ENCODE results near the gene ROR2.

The ROR2 gene

DNA sequence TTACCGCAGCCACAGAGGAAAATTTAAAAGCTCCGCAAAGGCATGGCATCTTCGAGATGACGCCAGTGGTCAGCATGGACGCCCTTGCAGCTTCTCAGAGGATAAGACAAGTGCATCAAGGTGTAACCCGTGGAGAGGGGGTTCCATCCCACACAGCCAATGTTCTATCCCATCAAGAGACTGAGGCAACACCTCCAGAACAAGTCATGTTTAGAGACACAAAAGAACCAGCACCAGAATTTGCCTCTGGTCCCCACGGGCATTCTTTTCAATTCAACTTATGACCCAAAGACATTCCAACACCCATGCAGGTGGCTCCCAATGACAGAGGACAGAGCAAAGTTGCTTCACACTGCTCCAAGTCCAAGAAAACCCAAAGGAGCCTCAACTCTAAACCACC is 20.7 kb downstream of the ROR2 start:
- DNase-seq (ENCODE audit: low spot score), result no peak
- H2BK15ac ChIP-seq (ENCODE audit: low read length), result no peak overlapping the region
- H3K4me2 ChIP-seq (ENCODE audit: insufficient read depth, low read length, poor library complexity, severe bottlenecking), result no peak overlapping the region
- peaks cover 11% of the 10 kb centered on the region for H3K79me1 ChIP-seq (ENCODE audit: low read depth, low read length)
- H3K4me3 ChIP-seq (ENCODE audit: low read length in 2 of 2), result no peak overlapping the region
- no peak overlapping the region for H2AK5ac ChIP-seq (ENCODE audit: low read depth, low read length)
- no peak overlapping the region for H3K23ac ChIP-seq (ENCODE audit: low read depth, low read length, poor library complexity)
- H3K27ac ChIP-seq (replicated peaks; ENCODE audit: low read length), result no peak overlapping the region
- H4K8ac ChIP-seq (ENCODE audit: low read depth, low read length), result no peak overlapping the region
- H3K9me3 ChIP-seq (replicated peaks in 1 of 2; ENCODE audit: control insufficient read depth in 2 of 2, insufficient read depth in 1 of 2, low read depth in 1 of 2, low read length in 2 of 2), result peaks cover 21 to 50% of the 10 kb centered on the region in 2 donors
- H2BK120ac ChIP-seq (ENCODE audit: low read depth, low read length), result no peak overlapping the region
- H2AFZ ChIP-seq (ENCODE audit: low read length), result no peak overlapping the region
- no peak overlapping the region for H3K4ac ChIP-seq (ENCODE audit: low read length)
- no peak overlapping the region for H2BK12ac ChIP-seq (ENCODE audit: low read length)
- no peak overlapping the region for H2BK5ac ChIP-seq (ENCODE audit: low read length)
- H3K18ac ChIP-seq (ENCODE audit: low read length), result no peak overlapping the region
- H4K91ac ChIP-seq (ENCODE audit: low read depth, low read length, poor library complexity), result no peak overlapping the region
- no peak overlapping the region for H3K14ac ChIP-seq (ENCODE audit: low read length)
- WGBS, 2 donors (ENCODE audit: extremely low coverage in 2 of 2, insufficient read length in 2 of 2, insufficient replicate concordance in 1 of 2), result no CpG with 5 or more reads among the region's 7 CpGs
- peaks cover 0 to 4% of the 10 kb centered on the region in 2 donors for H3K36me3 ChIP-seq (replicated peaks in 1 of 2; ENCODE audit: control insufficient read depth in 2 of 2, insufficient read depth in 2 of 2, low read length in 2 of 2)
- no peaks in the 10 kb centered on the region for H3K27me3 ChIP-seq (ENCODE audit: control insufficient read depth in 3 of 3, insufficient read depth in 3 of 3, low read depth in 1 of 3, low read length in 3 of 3)
- no peaks in the 10 kb centered on the region for H3K4me1 ChIP-seq (ENCODE audit: control insufficient read depth in 2 of 2, insufficient read depth in 1 of 2, low read depth in 1 of 2, low read length in 2 of 2)
- H3K9ac ChIP-seq (ENCODE audit: low read depth, low read length, poor library complexity), result no peak overlapping the region

GRCh38 chr9:91927922-91928510 is 22.0 kb downstream of the ROR2 start:
- Histone ChIP-seq H4K8ac (ENCODE audit: low read depth, low read length) (no peak overlapping the region), H3K79me1 (ENCODE audit: low read depth, low read length) (peaks cover 11% of the 10 kb centered on the region), H2BK5ac (ENCODE audit: low read length) (no peak overlapping the region), H3K4ac (ENCODE audit: low read length) (no peak overlapping the region), H2AFZ (ENCODE audit: low read length) (no peak overlapping the region), H3K9ac (ENCODE audit: low read depth, low read length, poor library complexity) (no peak overlapping the region), H2BK15ac (ENCODE audit: low read length) (no peak overlapping the region), H3K4me1 (ENCODE audit: control insufficient read depth in 2 of 2, insufficient read depth in 1 of 2, low read depth in 1 of 2, low read length in 2 of 2) (peaks cover 0 to 7% of the 10 kb centered on the region in 2 donors), H3K18ac (ENCODE audit: low read length) (no peak overlapping the region), H3K36me3 (replicated peaks in 1 of 2; ENCODE audit: control insufficient read depth in 2 of 2, insufficient read depth in 2 of 2, low read length in 2 of 2) (peaks cover 7 to 9% of the 10 kb centered on the region in 2 donors), H3K23ac (ENCODE audit: low read depth, low read length, poor library complexity) (no peak overlapping the region), H3K14ac (ENCODE audit: low read length) (no peak overlapping the region), H2BK12ac (ENCODE audit: low read length) (no peak overlapping the region), H3K9me3 (replicated peaks in 1 of 2; ENCODE audit: control insufficient read depth in 2 of 2, insufficient read depth in 1 of 2, low read depth in 1 of 2, low read length in 2 of 2) (peaks cover 21 to 46% of the 10 kb centered on the region in 2 donors), H2BK120ac (ENCODE audit: low read depth, low read length) (no peak overlapping the region), H4K91ac (ENCODE audit: low read depth, low read length, poor library complexity) (no peak overlapping the region), H3K4me3 (ENCODE audit: low read length in 2 of 2) (no peak overlapping the region), H3K4me2 (ENCODE audit: insufficient read depth, low read length, poor library complexity, severe bottlenecking) (no peak overlapping the region), H3K27ac (replicated peaks; ENCODE audit: low read length) (no peak overlapping the region), H2AK5ac (ENCODE audit: low read depth, low read length) (no peak overlapping the region), H3K27me3 (ENCODE audit: control insufficient read depth in 3 of 3, insufficient read depth in 3 of 3, low read depth in 1 of 3, low read length in 3 of 3) (no peaks in the 10 kb centered on the region)
- DNase-seq (ENCODE audit: low spot score), result no peak
- no CpG with 5 or more reads among the region's 8 CpGs for WGBS, 2 donors (ENCODE audit: extremely low coverage in 2 of 2, insufficient read length in 2 of 2, insufficient replicate concordance in 1 of 2)

DNA sequence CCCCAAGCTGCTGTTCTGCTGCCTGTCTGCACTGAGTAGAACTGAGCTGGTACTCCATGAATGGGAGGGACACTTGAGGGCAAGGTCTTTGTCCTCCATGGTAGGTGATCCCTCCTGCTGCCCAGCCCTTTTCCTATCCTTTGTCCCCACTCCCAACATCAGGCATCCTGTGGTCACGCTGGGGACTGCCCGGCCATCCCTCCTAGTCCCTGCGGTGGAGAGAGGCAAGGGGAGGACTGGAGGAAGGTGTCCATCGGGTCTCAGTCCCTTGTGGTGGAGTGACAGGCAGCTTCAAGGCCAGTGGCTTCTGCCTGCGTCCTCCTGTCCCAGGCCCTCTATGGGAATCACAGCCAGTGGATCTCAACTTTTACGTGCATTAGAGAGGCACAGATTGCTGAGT is 25.9 kb downstream of the ROR2 start:
- WGBS, 2 donors (ENCODE audit: extremely low coverage in 2 of 2, insufficient read length in 2 of 2, insufficient replicate concordance in 1 of 2), result no CpG with 5 or more reads among the region's 6 CpGs
- Histone ChIP-seq H3K79me1 (ENCODE audit: low read depth, low read length) (peaks cover 9% of the 10 kb centered on the region), H3K27me3 (ENCODE audit: control insufficient read depth in 3 of 3, insufficient read depth in 3 of 3, low read depth in 1 of 3, low read length in 3 of 3) (no peaks in the 10 kb centered on the region), H2AK5ac (ENCODE audit: low read depth, low read length) (peak overlapping the region; percentile 70), H3K14ac (ENCODE audit: low read length) (peak overlapping the region; percentile 94), H3K18ac (ENCODE audit: low read length) (peak overlapping the region; percentile 74), H3K27ac (replicated peaks; ENCODE audit: low read length) (no peak overlapping the region), H3K4ac (ENCODE audit: low read length) (no peak overlapping the region), H2BK15ac (ENCODE audit: low read length) (no peak overlapping the region), H3K23ac (ENCODE audit: low read depth, low read length, poor library complexity) (peak overlapping the region; percentile 62), H2BK12ac (ENCODE audit: low read length) (peak overlapping the region; percentile 76), H2BK5ac (ENCODE audit: low read length) (peak overlapping the region; percentile 85), H3K9ac (ENCODE audit: low read depth, low read length, poor library complexity) (peak overlapping the region; percentile 72), H3K4me1 (ENCODE audit: control insufficient read depth in 2 of 2, insufficient read depth in 1 of 2, low read depth in 1 of 2, low read length in 2 of 2) (peaks cover 0 to 19% of the 10 kb centered on the region in 2 donors), H3K4me2 (ENCODE audit: insufficient read depth, low read length, poor library complexity, severe bottlenecking) (no peak overlapping the region), H2BK120ac (ENCODE audit: low read depth, low read length) (peak overlapping the region; percentile 14), H3K9me3 (replicated peaks in 1 of 2; ENCODE audit: control insufficient read depth in 2 of 2, insufficient read depth in 1 of 2, low read depth in 1 of 2, low read length in 2 of 2) (peaks cover 8 to 11% of the 10 kb centered on the region in 2 donors), H2AFZ (ENCODE audit: low read length) (no peak overlapping the region), H3K4me3 (ENCODE audit: low read length in 2 of 2) (no peak overlapping the region), H3K36me3 (replicated peaks in 1 of 2; ENCODE audit: control insufficient read depth in 2 of 2, insufficient read depth in 2 of 2, low read length in 2 of 2) (peaks cover 6 to 7% of the 10 kb centered on the region in 2 donors), H4K8ac (ENCODE audit: low read depth, low read length) (peak overlapping the region; percentile 6), H4K91ac (ENCODE audit: low read depth, low read length, poor library complexity) (no peak overlapping the region)
- no peak for DNase-seq (ENCODE audit: low spot score)

DNA sequence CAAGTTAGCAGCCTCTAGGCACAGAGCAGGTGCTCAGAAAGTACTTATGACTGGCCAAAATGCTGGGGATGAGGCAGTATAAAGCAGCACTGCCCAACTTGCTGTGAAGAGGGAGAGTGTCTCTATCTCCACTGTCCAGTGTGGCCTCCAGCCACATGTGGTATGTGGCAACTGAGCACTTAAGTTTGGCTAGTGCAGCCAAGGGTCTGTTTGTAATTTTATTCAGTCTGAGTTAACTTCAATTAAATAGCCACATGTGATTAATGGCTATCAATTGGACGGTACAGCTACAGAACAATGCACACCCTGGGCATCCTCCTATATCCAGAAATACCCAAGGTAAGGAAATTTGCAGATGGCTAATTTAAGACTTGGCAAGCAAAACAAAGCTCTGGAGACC is 26.9 kb downstream of the ROR2 start:
- no peak overlapping the region for H2BK15ac ChIP-seq (ENCODE audit: low read length)
- no peak for DNase-seq (ENCODE audit: low spot score)
- H3K9me3 ChIP-seq (replicated peaks in 1 of 2; ENCODE audit: control insufficient read depth in 2 of 2, insufficient read depth in 1 of 2, low read depth in 1 of 2, low read length in 2 of 2), result peaks cover 3% of the 10 kb centered on the region in 2 donors
- no peak overlapping the region for H3K27ac ChIP-seq (replicated peaks; ENCODE audit: low read length)
- H3K9ac ChIP-seq (ENCODE audit: low read depth, low read length, poor library complexity), result no peak overlapping the region
- no peak overlapping the region for H2AK5ac ChIP-seq (ENCODE audit: low read depth, low read length)
- peaks cover 6 to 7% of the 10 kb centered on the region in 2 donors for H3K36me3 ChIP-seq (replicated peaks in 1 of 2; ENCODE audit: control insufficient read depth in 2 of 2, insufficient read depth in 2 of 2, low read length in 2 of 2)
- no peak overlapping the region for H3K23ac ChIP-seq (ENCODE audit: low read depth, low read length, poor library complexity)
- H2BK120ac ChIP-seq (ENCODE audit: low read depth, low read length), result no peak overlapping the region
- no peak overlapping the region for H3K4me2 ChIP-seq (ENCODE audit: insufficient read depth, low read length, poor library complexity, severe bottlenecking)
- peaks cover 0 to 19% of the 10 kb centered on the region in 2 donors for H3K4me1 ChIP-seq (ENCODE audit: control insufficient read depth in 2 of 2, insufficient read depth in 1 of 2, low read depth in 1 of 2, low read length in 2 of 2)
- H3K27me3 ChIP-seq (ENCODE audit: control insufficient read depth in 3 of 3, insufficient read depth in 3 of 3, low read depth in 1 of 3, low read length in 3 of 3), result no peaks in the 10 kb centered on the region
- no peak overlapping the region for H2BK12ac ChIP-seq (ENCODE audit: low read length)
- WGBS, 2 donors (ENCODE audit: extremely low coverage in 2 of 2, insufficient read length in 2 of 2, insufficient replicate concordance in 1 of 2), result no CpG with 5 or more reads among the region's 1 CpG
- no peak overlapping the region for H2AFZ ChIP-seq (ENCODE audit: low read length)
- no peak overlapping the region for H4K91ac ChIP-seq (ENCODE audit: low read depth, low read length, poor library complexity)
- H3K4ac ChIP-seq (ENCODE audit: low read length), result no peak overlapping the region
- H3K14ac ChIP-seq (ENCODE audit: low read length), result no peak overlapping the region
- no peak overlapping the region for H2BK5ac ChIP-seq (ENCODE audit: low read length)
- no peak overlapping the region for H4K8ac ChIP-seq (ENCODE audit: low read depth, low read length)
- no peak overlapping the region for H3K18ac ChIP-seq (ENCODE audit: low read length)
- H3K4me3 ChIP-seq (ENCODE audit: low read length in 2 of 2), result no peak overlapping the region
- H3K79me1 ChIP-seq (ENCODE audit: low read depth, low read length), result peaks cover 5% of the 10 kb centered on the region
